Left forelimb (tissue), 1 donor: Measurements from ENCODE around the gene STK24.
"Not testable (repeated sequence)": the region's sequence is repeated elsewhere in the genome, so short reads cannot be mapped to it uniquely, and the experiment has no call there.

Experiments
- DNase-seq: peaks from one replicate; pipeline ENCODE4 v3.0.0-alpha.2; 2018; ENCODE audit warnings: low spot score

STK24 gene

GRCh38 chr13:98434060-98434459 lies 142.8 kb downstream of the STK24 start:
- DNase-seq, result no peak

- DNase-seq, result no peak
Observed at GRCh38 chr13:98433654-98434053, 143.3 kb downstream of the STK24 start.

DNA sequence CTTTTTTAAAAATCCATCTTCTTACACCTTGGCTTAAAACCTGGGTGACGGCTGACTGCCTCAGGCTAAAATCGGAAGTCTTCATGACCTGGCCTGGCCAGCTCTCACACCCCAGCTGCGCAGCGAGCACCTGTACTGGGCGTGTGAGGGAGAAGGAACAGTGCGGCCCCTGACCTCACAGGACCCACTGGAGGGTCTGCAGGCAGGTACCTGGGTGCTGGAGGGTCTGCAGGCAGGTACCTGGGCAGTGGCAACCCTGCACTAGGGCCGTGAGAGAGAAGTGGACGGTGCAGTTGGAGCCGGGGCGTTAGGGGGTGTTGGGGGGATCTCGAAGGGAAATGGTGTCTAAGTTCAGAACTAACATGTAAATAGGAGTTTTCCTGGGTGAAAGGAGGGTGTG lies 144.3 kb downstream of the STK24 start:
- DNase-seq, result no peak

DNA sequence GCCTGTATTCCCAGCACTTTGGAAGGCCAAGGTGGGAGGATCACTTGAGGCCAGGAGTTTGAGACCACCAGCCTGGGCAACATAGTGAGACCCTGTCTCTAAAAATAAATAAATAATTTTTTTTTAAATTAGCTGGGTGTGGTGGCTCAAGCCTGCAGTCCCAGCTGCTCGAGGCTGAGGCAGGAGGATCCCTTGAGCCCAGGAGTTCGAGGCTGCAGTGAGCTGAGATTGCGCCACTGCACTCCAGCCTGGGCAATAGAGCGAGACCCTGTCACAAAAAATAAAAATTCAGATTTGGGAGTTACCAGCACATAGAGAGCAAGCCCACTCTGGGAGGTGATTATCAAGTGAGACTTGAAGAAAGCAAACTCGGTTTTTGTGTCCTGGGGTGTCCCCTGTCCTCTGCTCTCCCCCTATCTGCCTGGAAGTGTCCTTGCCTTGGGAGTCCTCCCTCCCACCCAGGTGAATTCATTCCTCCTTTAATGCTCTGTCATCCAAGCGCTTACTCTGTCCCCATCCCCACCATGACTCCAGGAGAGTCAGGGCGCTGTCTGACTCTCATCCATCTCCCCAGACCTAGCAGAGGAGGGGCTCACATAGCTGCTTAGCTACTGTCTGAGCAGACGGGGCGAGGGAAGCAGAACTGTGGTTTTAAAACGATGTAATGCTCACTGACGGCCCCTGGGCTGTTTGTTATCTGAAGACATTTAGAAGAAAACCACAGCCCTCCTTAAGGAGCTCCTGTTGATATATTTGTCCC lies 146.8 kb downstream of the STK24 start:
- no peak for DNase-seq

DNA sequence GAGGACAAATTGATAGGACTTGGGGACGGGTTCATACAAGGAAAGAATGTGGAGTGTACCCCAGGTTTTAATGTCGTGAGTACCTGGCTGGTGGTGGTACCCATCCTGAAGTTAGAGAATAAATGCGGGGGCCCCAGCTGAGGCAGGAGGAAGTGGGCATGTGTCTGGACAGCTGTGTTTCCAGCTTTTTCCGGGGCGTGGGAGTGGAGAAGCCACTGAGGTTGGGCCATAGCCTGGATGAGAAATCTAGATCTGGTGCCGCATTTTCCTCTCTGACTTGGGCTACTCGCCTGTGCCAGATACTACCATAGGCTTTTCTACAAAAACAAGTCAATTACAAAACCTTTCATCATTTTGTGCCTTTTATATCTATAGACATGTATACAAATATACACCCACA lies 147.4 kb downstream of the STK24 start:
- DNase-seq, result no peak

- DNase-seq, result no peak
Observed at GRCh38 chr13:98429081-98429480, 147.8 kb downstream of the STK24 start.

- DNase-seq, result no peak
Observed at GRCh38 chr13:98428256-98428966, 148.5 kb downstream of the STK24 start.

- no peak for DNase-seq
Observed at GRCh38 chr13:98427331-98427995, 149.4 kb downstream of the STK24 start.

- DNase-seq, result no peak
Observed at GRCh38 chr13:98423417-98423816, 153.5 kb downstream of the STK24 start.

- no peak for DNase-seq
Observed at GRCh38 chr13:98422046-98422445, 154.9 kb downstream of the STK24 start.

DNA sequence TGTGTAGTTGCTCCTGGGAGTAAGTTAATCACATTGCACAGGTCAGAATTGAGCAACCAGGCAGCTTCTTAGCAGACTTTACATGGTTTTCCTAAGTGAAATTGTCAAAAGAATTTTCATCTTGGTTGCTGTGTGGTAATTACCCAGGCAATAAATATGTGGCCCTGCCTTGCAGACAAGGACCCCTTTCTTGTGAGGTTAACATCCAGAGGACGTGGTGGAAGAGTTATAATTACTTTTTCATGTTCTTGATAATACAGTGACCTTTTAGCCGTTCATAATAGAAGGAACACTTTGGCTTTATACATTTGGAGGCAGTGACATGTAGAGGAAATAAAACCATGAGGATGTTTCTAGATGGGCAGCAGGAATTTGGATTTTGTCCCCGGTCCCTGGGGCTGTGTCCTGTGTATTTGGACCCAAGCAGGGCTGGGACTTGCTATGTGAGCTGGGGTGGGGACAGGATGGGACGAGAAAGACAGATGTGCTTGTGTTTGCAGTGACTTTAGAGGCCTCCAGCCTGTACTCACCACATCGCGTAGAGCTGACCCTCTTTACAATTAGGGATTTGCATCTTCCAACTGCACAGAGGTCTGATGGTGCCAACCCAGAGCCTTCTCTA lies 156.2 kb downstream of the STK24 start:
- no peak for DNase-seq

GRCh38 chr13:98419786-98420553 lies 156.9 kb downstream of the STK24 start:
- DNase-seq, result no peak

- DNase-seq, result no peak
Observed at GRCh38 chr13:98416408-98416807, 160.5 kb downstream of the STK24 start.

GRCh38 chr13:98415326-98416070 lies 161.4 kb downstream of the STK24 start:
- no peak for DNase-seq

DNA sequence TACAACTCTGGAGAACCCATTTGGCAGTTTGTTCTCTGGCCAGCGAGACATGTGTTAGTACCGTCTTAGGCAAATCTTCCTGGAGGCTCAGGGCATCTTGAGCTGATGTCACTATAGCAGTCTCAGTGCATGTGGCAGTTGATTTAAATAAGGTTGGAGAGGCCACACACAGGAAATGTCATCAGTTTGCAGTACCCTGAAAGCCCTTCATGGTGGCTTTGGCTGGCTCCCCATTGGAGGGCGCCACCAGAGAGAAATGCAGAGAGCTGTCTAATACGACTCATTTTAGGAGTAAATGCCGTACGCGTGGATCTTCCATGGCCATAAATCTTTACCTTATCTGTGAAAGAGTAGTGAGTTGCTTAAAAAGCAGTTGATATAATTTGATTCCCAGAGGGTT lies 163.1 kb downstream of the STK24 start:
- no peak for DNase-seq

DNA sequence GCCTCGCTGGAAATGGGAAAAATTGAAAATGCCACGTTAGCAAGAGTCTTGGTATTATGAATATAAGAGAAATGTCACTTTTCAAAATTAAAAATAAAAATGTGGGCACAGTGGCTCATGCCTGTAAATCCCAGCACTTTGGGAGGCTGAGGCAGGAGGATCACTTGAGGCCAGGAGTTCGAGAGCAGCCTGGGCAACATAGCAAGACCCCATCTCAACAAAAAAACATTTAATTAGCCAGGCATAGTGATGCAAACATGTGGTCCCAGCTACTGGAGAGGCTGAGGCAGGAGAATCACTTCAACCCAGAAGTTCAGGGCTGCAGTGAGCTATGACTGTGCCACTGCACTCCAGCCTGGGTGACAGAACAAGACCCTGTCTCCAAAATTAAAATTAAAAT lies 163.6 kb downstream of the STK24 start:
- DNase-seq, result not testable (repeated sequence)

DNA sequence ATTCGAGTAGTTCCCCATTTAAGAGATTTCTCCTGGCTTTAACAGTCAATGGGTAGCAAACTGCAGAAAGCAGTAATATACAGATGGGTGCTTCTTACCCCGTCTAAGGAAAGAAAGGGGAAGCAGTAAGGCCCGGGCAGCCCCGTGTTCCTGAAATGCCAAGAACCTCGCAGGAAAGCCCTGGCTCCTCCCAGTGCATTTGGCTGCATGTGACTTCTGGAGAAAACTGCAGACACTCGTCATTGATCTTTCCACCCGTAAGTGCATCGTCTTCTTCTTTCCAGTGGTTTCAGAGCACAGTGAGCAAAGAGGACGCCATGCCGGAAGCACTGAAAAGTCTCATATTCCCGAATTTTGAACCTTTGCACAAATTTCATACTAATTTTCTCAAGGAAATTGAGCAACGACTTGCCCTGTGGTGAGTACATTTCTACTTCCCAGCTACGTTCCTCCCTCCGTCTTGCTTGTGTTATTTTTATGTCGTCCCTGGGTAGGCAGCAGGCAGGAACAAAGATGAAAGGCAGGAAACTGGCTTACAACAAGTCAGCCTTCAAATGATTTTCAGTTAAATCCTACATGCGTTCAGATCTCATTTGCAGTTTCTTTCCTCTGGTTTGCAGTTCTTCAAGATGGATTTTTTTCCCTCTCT lies 165.2 kb downstream of the STK24 start:
- no peak for DNase-seq

GRCh38 chr13:98411013-98411412 lies 165.9 kb downstream of the STK24 start:
- no peak for DNase-seq

DNA sequence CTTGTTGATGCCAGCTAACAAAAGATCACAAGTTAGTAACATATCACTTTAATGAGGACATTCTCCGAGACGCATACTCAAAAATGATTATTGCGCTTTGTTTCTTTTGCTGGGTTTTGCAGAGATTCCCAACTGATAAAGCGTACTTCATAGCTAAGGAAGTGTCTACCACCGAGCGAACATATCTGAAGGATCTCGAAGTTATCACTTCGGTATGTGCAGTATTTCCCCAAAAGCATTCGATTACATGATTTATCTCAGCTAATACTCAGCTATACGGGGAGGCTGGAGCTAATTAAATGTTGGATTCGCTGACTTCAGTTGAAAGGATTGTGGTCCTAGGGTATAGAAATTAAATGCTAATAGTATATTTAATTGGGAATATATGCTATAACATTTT lies 166.3 kb downstream of the STK24 start:
- no peak for DNase-seq

DNA sequence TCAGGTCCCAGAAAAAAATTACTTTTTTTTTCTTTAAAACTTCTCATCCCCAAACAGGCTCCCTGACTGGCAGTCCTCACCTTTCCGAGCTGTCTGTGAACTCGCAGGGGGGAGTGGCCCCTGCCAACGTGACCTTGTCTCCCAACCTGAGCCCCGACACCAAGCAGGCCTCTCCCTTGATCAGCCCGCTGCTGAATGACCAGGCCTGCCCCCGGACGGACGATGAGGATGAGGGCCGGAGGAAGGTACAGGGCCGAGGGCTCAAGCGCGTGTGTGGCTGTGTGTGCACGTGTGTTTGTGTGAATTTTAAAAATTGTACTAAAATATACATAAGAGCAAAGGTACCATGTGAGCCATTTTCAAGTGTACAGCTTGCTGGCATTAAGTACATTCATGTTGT lies 167.6 kb downstream of the STK24 start:
- no peak for DNase-seq

GRCh38 chr13:98407575-98407974 lies 169.3 kb downstream of the STK24 start:
- DNase-seq, result no peak
